CD4-positive, CD25-positive, alpha-beta regulatory T cell (primary cell): ENCODE data around the gene MALRD1. TPM values are rescaled to one million over a fixed set of nuclear protein-coding genes. Genes with fewer than 3 reads are reported as not detected.
"Not testable (repeated sequence)": the region's sequence is repeated elsewhere in the genome, so short reads cannot be mapped to it uniquely, and the experiment has no call there.

Experiments used
- ATAC-seq, 2 donors: fragments of 150-1000 bp; cut with Tn5 transposase; one replicate each; pipeline ENCODE4 v1.10.0; 2021; ENCODE audit warnings: low read depth in 2 of 2, moderate number of reproducible peaks in 2 of 2, moderate library complexity in 1 of 2
- DNase-seq, 3 donors: peaks; one replicate each; pipeline versions ENCODE4 v3.0.0 to v3.0.0-alpha.2; 2012 to 2022; ENCODE audit warnings: mixed read lengths in 1 of 3
- H3K27ac ChIP-seq: one replicate; pipeline ENCODE4 v1.7.0; 2013; ENCODE audit warnings: mild to moderate bottlenecking, low read length; ENCODE audit not compliant: insufficient read depth, poor library complexity, severe bottlenecking
- H3K27me3 ChIP-seq: one replicate; pipeline ENCODE4 v1.7.0; 2013; ENCODE audit warnings: low read length; ENCODE audit not compliant: control insufficient read depth, insufficient read depth
- H3K36me3 ChIP-seq: one replicate; pipeline ENCODE4 v1.7.0; 2013; ENCODE audit warnings: mild to moderate bottlenecking, low read length, moderate library complexity; ENCODE audit not compliant: control insufficient read depth, insufficient read depth
- H3K4me1 ChIP-seq: 2 replicates; pipeline ENCODE4 v1.7.0; 2013; ENCODE audit warnings: mild to moderate bottlenecking, low read length; ENCODE audit not compliant: insufficient read depth, control insufficient read depth, poor library complexity, severe bottlenecking
- H3K4me3 ChIP-seq: one replicate; pipeline ENCODE4 v1.7.0; 2013; ENCODE audit warnings: low read depth, mild to moderate bottlenecking, low read length, moderate library complexity
- H3K9me3 ChIP-seq, 2 experiments: 1 replicate in 1 of 2; 2 replicates in 1 of 2; pipeline ENCODE4 v1.7.0; 2013; ENCODE audit warnings: low read length in 2 of 2, mild to moderate bottlenecking in 1 of 2, moderate library complexity in 1 of 2; ENCODE audit not compliant: control insufficient read depth in 2 of 2
- H3K27ac Mint-ChIP-seq, 3 donors: one replicate each; pipeline ENCODE4 v1.8.0; 2020 to 2022; ENCODE audit warnings: mild to moderate bottlenecking in 3 of 3, mixed read lengths in 3 of 3, moderate library complexity in 2 of 3
- H3K27me3 Mint-ChIP-seq: one replicate; pipeline ENCODE4 v1.8.0; 2022; ENCODE audit warnings: mild to moderate bottlenecking, mixed read lengths
- H3K36me3 Mint-ChIP-seq: one replicate; pipeline ENCODE4 v1.8.0; 2020; ENCODE audit warnings: mixed read lengths
- H3K4me1 Mint-ChIP-seq, 4 donors: one replicate each; pipeline ENCODE4 v1.8.0; 2020 to 2022; ENCODE audit warnings: mixed read lengths in 4 of 4, mild to moderate bottlenecking in 1 of 4
- H3K4me3 Mint-ChIP-seq, 4 donors: one replicate each; pipeline ENCODE4 v1.8.0; 2020 to 2022; ENCODE audit warnings: mild to moderate bottlenecking in 4 of 4, mixed read lengths in 4 of 4, moderate library complexity in 3 of 4
- H3K9me3 Mint-ChIP-seq, 7 donors: one replicate each; pipeline ENCODE4 v1.8.0; 2020 to 2022; ENCODE audit warnings: mixed read lengths in 7 of 7, mild to moderate bottlenecking in 3 of 7, moderate library complexity in 2 of 7
- polyA plus RNA-seq, 4 donors: library from polyadenylated mRNA; unstranded; fragments of 300-500 nt; fragmentation: Illumina TruSeq; gene quantifications; one replicate each; pipeline ENCODE4 v1.2.3, GENCODE V29; 2021
- total RNA-seq: library from RNA; stranded (reverse); gene quantifications from one replicate; pipeline ENCODE4 v1.2.3, GENCODE V29; 2022

MALRD1 gene
- total and polyA plus RNA-seq, 5 donors from 2014 or later, result not detected

- Mint-ChIP-seq H3K36me3 (no peaks in the 10 kb centered on the region), H3K4me3 (no peak overlapping the region), H3K4me1 (no peaks in the 10 kb centered on the region), H3K9me3 (peaks cover 3 to 10% (median 8%) of the 10 kb centered on the region in 7 donors), H3K27me3 (no peaks in the 10 kb centered on the region), H3K27ac (no peak overlapping the region)
- Histone ChIP-seq H3K4me3 (no peak overlapping the region), H3K36me3 (no peaks in the 10 kb centered on the region), H3K9me3 (no peaks in the 10 kb centered on the region), H3K4me1 (no peaks in the 10 kb centered on the region), H3K27ac (no peak overlapping the region), H3K27me3 (no peaks in the 10 kb centered on the region)
- DNase-seq (no peak), ATAC-seq (no peak)
These were observed 680.4 kb downstream of the MALRD1 start for GRCh38 chr10:19728964-19729363.

- ATAC-seq (no peak), DNase-seq (no peak)
- no peaks in the 10 kb centered on the region for H3K4me1 Mint-ChIP-seq
- peaks cover 3 to 11% (median 5%) of the 10 kb centered on the region in 7 donors for H3K9me3 Mint-ChIP-seq
- no peak overlapping the region for H3K27ac ChIP-seq
- H3K36me3 Mint-ChIP-seq, result no peaks in the 10 kb centered on the region
- no peaks in the 10 kb centered on the region for H3K9me3 ChIP-seq
- no peak overlapping the region for H3K4me3 Mint-ChIP-seq
- H3K27ac Mint-ChIP-seq, result no peak overlapping the region
- no peak overlapping the region for H3K4me3 ChIP-seq
- no peaks in the 10 kb centered on the region for H3K27me3 Mint-ChIP-seq
- no peaks in the 10 kb centered on the region for H3K27me3 ChIP-seq
- H3K4me1 ChIP-seq, result no peaks in the 10 kb centered on the region
- no peaks in the 10 kb centered on the region for H3K36me3 ChIP-seq
These were observed 681.7 kb downstream of the MALRD1 start for GRCh38 chr10:19730167-19730906.

- Mint-ChIP-seq H3K27ac (no peak overlapping the region), H3K27me3 (no peaks in the 10 kb centered on the region), H3K4me1 (no peaks in the 10 kb centered on the region), H3K9me3 (peaks cover 3 to 9% (median 5%) of the 10 kb centered on the region in 7 donors), H3K36me3 (no peaks in the 10 kb centered on the region), H3K4me3 (no peak overlapping the region)
- Histone ChIP-seq H3K27ac (no peak overlapping the region), H3K4me1 (no peaks in the 10 kb centered on the region), H3K27me3 (no peaks in the 10 kb centered on the region), H3K4me3 (no peak overlapping the region), H3K36me3 (no peaks in the 10 kb centered on the region), H3K9me3 (no peaks in the 10 kb centered on the region)
- DNase-seq (no peak), ATAC-seq (no peak)
These were observed 682.3 kb downstream of the MALRD1 start for GRCh38 chr10:19730907-19731217.

- H3K27me3 ChIP-seq, result no peaks in the 10 kb centered on the region
- H3K9me3 ChIP-seq, result no peaks in the 10 kb centered on the region
- Mint-ChIP-seq H3K27ac (no peak overlapping the region), H3K4me1 (no peaks in the 10 kb centered on the region), H3K4me3 (no peak overlapping the region), H3K36me3 (no peaks in the 10 kb centered on the region), H3K27me3 (no peaks in the 10 kb centered on the region), H3K9me3 (peaks cover 3 to 9% (median 5%) of the 10 kb centered on the region in 7 donors)
- DNase-seq (no peak), ATAC-seq (no peak)
- no peaks in the 10 kb centered on the region for H3K4me1 ChIP-seq
- no peak overlapping the region for H3K27ac ChIP-seq
- no peaks in the 10 kb centered on the region for H3K36me3 ChIP-seq
- no peak overlapping the region for H3K4me3 ChIP-seq
These were observed 683.0 kb downstream of the MALRD1 start for GRCh38 chr10:19731560-19731959.

- Mint-ChIP-seq H3K36me3 (no peaks in the 10 kb centered on the region), H3K27ac (no peak overlapping the region), H3K9me3 (peaks cover 1 to 19% (median 5%) of the 10 kb centered on the region in 7 donors), H3K4me1 (no peaks in the 10 kb centered on the region), H3K27me3 (no peaks in the 10 kb centered on the region), H3K4me3 (no peak overlapping the region)
- Histone ChIP-seq H3K27me3 (no peaks in the 10 kb centered on the region), H3K4me1 (no peaks in the 10 kb centered on the region), H3K36me3 (no peaks in the 10 kb centered on the region), H3K27ac (no peak overlapping the region), H3K9me3 (no peaks in the 10 kb centered on the region), H3K4me3 (no peak overlapping the region)
- no peak for DNase-seq
- ATAC-seq, result no peak
These were observed 689.8 kb downstream of the MALRD1 start for GRCh38 chr10:19738440-19738839.

GRCh38 chr10:19739232-19739631 is 690.6 kb downstream of the MALRD1 start:
- not testable (repeated sequence) for H3K4me1 ChIP-seq, H3K4me1 Mint-ChIP-seq, DNase-seq, H3K27me3 Mint-ChIP-seq, H3K4me3 ChIP-seq, H3K4me3 Mint-ChIP-seq, ATAC-seq, H3K27ac ChIP-seq, H3K36me3 Mint-ChIP-seq, H3K27ac Mint-ChIP-seq, H3K36me3 ChIP-seq, H3K27me3 ChIP-seq, H3K9me3 ChIP-seq
- H3K9me3 Mint-ChIP-seq, result peaks cover 1 to 19% (median 5%) of the 10 kb centered on the region in 7 donors

- not testable (repeated sequence) for H3K27me3 ChIP-seq, H3K27me3 Mint-ChIP-seq, H3K4me3 Mint-ChIP-seq, H3K27ac Mint-ChIP-seq, H3K4me3 ChIP-seq, H3K36me3 Mint-ChIP-seq, H3K27ac ChIP-seq, ATAC-seq, H3K4me1 ChIP-seq, H3K36me3 ChIP-seq, H3K9me3 ChIP-seq, DNase-seq, H3K4me1 Mint-ChIP-seq
- peaks cover 0 to 22% (median 2%) of the 10 kb centered on the region in 7 donors for H3K9me3 Mint-ChIP-seq
These were observed 693.5 kb downstream of the MALRD1 start for GRCh38 chr10:19742144-19742543.

- H3K4me3 Mint-ChIP-seq, result no peak overlapping the region
- no peak for ATAC-seq
These were observed 697.1 kb downstream of the MALRD1 start for GRCh38 chr10:19745672-19746071.

More at GRCh38 chr10:19745672-19746071, 697.1 kb downstream of the MALRD1 start:
- Mint-ChIP-seq H3K36me3 (no peaks in the 10 kb centered on the region), H3K27me3 (no peaks in the 10 kb centered on the region), H3K27ac (peak overlapping the region in 1 of 3 donors; percentile 91), H3K4me1 (no peaks in the 10 kb centered on the region), H3K9me3 (peaks cover 0 to 14% (median 5%) of the 10 kb centered on the region in 7 donors)
- Histone ChIP-seq H3K9me3 (no peaks in the 10 kb centered on the region), H3K27me3 (no peaks in the 10 kb centered on the region), H3K4me1 (no peaks in the 10 kb centered on the region), H3K36me3 (no peaks in the 10 kb centered on the region), H3K4me3 (no peak overlapping the region), H3K27ac (no peak overlapping the region)
- no peak for DNase-seq
